Lung (tissue), 12 donors: ENCODE measurements around the gene MINDY3. TPM values are rescaled to one million over a fixed set of nuclear protein-coding genes. Genes with fewer than 3 reads are reported as not detected.
A peak's percentile ranks its signal among the peaks of the same experiment; 100 is the strongest.

Source experiments
- ATAC-seq: fragments of 200-7000 bp; cut with Tn5 transposase; one replicate; pipeline ENCODE4 v1.9.1; 2020; ENCODE audit warnings: moderate number of reproducible peaks; ENCODE audit not compliant: insufficient read depth, low FRiP score
- DNase-seq, 3 donors: peaks; one replicate each; pipeline ENCODE4 v3.0.0-alpha.2; 2013 to 2017
- H3K27ac ChIP-seq, 2 donors: one replicate each; pipeline ENCODE4 v1.5.1; 2013; ENCODE audit warnings: mild to moderate bottlenecking in 2 of 2, moderate library complexity in 2 of 2, control low read depth in 1 of 2, inconsistent platforms in 1 of 2, low read depth in 1 of 2, low read length in 1 of 2
- H3K27me3 ChIP-seq, 3 donors: one replicate each; pipeline ENCODE4 v1.5.1; 2013; ENCODE audit warnings: low read length in 2 of 3; ENCODE audit not compliant: control insufficient read depth in 3 of 3, insufficient read depth in 3 of 3
- H3K36me3 ChIP-seq, 4 donors: one replicate each; pipeline ENCODE4 v1.5.1; 2013; ENCODE audit warnings: low read length in 4 of 4, mild to moderate bottlenecking in 1 of 4, moderate library complexity in 1 of 4; ENCODE audit not compliant: control insufficient read depth in 4 of 4, insufficient read depth in 4 of 4
- H3K4me1 ChIP-seq, 5 donors: one replicate each; pipeline ENCODE4 v1.5.1; 2013; ENCODE audit warnings: low read length in 5 of 5, mild to moderate bottlenecking in 2 of 5, moderate library complexity in 1 of 5; ENCODE audit not compliant: control insufficient read depth in 5 of 5, insufficient read depth in 5 of 5
- H3K4me3 ChIP-seq: one replicate; pipeline ENCODE4 v1.5.1; 2013; ENCODE audit warnings: mild to moderate bottlenecking, control low read depth, moderate library complexity
- H3K9ac ChIP-seq, 2 donors: one replicate each; pipeline ENCODE4 v1.5.1; 2013; ENCODE audit warnings: low read length in 2 of 2, control low read depth in 1 of 2; ENCODE audit not compliant: insufficient read depth in 1 of 2
- H3K9me3 ChIP-seq, 4 donors: one replicate each; pipeline ENCODE4 v1.5.1; 2013; ENCODE audit warnings: low read length in 3 of 4, mild to moderate bottlenecking in 1 of 4, moderate library complexity in 1 of 4; ENCODE audit not compliant: control insufficient read depth in 4 of 4, insufficient read depth in 3 of 4
- WGBS, 2 donors: extraction: QIAGEN DNeasy Blood & Tissue Kit; methylation state at CpG; one replicate each; pipeline ENCODE4 v1.1.7; 2013; 5-methylcytosine and 5-hydroxymethylcytosine counted together
- polyA plus RNA-seq, 2 donors: library from polyadenylated mRNA; stranded (reverse); fragments of 200-250 nt; gene quantifications; one replicate each; pipeline ENCODE4 v1.2.1, GENCODE V29; 2013
- total RNA-seq, 2 donors: library from RNA; depleted of rRNA in 1 of 2; stranded (reverse); fragments of >200 nt in 1 of 2; gene quantifications; one replicate each; pipeline ENCODE4 v1.2.1, GENCODE V29; 2014 to 2021
- TF ChIP-seq, protein P1 (sequence below): IDR thresholded peaks from 2 replicates; pipeline ENCODE4 v1.5.1; 2012; ENCODE audit warnings: mild to moderate bottlenecking; ENCODE audit errors: control extremely low read depth, extremely low read depth
- donor health status: control.
- donor health status: control.
- donor health status: Bipolar disorder and iron deficiency.
- donor health status: healthy.
- donor health status: DM: yes; HTN: yes; CAD: no.

The MINDY3 gene
- total and polyA plus RNA-seq, 4 donors: 13.9 to 61.7 (median 24.6) TPM

- Histone ChIP-seq H3K9me3 (no peaks in the 10 kb centered on the region), H3K27me3 (no peaks in the 10 kb centered on the region), H3K4me1 (peaks cover 0 to 15% (median 3%) of the 10 kb centered on the region in 5 donors), H3K4me3 (no peak overlapping the region), H3K36me3 (peaks cover 0 to 9% (median 6%) of the 10 kb centered on the region in 4 donors), H3K27ac (no peak overlapping the region), H3K9ac (no peak overlapping the region)
- WGBS, 2 donors: 97% methylated on average over 5 of the region's 5 CpGs
- TF ChIP-seq, protein P1, sequence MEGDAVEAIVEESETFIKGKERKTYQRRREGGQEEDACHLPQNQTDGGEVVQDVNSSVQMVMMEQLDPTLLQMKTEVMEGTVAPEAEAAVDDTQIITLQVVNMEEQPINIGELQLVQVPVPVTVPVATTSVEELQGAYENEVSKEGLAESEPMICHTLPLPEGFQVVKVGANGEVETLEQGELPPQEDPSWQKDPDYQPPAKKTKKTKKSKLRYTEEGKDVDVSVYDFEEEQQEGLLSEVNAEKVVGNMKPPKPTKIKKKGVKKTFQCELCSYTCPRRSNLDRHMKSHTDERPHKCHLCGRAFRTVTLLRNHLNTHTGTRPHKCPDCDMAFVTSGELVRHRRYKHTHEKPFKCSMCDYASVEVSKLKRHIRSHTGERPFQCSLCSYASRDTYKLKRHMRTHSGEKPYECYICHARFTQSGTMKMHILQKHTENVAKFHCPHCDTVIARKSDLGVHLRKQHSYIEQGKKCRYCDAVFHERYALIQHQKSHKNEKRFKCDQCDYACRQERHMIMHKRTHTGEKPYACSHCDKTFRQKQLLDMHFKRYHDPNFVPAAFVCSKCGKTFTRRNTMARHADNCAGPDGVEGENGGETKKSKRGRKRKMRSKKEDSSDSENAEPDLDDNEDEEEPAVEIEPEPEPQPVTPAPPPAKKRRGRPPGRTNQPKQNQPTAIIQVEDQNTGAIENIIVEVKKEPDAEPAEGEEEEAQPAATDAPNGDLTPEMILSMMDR: no peak
- no peak for ATAC-seq
- no peak for DNase-seq
These were observed 66.6 kb downstream of the MINDY3 start for GRCh38 chr10:15793664-15794063.

DNA sequence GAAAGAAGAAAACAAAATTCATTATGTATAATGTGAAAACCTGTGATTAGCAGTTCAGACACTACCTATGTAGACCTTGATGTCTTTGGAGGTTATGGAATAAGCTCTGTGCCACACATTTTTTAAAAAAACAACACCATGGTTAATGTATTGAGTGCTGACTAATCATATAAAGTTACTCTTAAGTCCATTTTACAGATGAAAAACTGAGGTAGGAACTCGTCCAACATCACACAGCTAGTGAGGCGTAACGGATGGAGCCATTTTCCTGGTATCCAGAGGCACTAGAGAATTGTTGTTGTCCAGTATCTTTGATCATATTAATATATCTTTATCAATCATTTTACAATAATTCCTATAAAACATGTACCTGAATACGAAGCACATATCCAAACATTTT, 67.5 kb downstream of the MINDY3 start:
- Histone ChIP-seq H3K36me3 (peaks cover 0 to 9% (median 6%) of the 10 kb centered on the region in 4 donors), H3K9me3 (no peaks in the 10 kb centered on the region), H3K27ac (no peak overlapping the region), H3K4me3 (no peak overlapping the region), H3K4me1 (peaks cover 0 to 15% (median 3%) of the 10 kb centered on the region in 5 donors), H3K9ac (no peak overlapping the region), H3K27me3 (no peaks in the 10 kb centered on the region)
- DNase-seq (no peak), ATAC-seq (no peak)
- WGBS, 2 donors: 99% methylated on average over 4 of the region's 4 CpGs
- TF ChIP-seq, protein P1: no peak

DNA sequence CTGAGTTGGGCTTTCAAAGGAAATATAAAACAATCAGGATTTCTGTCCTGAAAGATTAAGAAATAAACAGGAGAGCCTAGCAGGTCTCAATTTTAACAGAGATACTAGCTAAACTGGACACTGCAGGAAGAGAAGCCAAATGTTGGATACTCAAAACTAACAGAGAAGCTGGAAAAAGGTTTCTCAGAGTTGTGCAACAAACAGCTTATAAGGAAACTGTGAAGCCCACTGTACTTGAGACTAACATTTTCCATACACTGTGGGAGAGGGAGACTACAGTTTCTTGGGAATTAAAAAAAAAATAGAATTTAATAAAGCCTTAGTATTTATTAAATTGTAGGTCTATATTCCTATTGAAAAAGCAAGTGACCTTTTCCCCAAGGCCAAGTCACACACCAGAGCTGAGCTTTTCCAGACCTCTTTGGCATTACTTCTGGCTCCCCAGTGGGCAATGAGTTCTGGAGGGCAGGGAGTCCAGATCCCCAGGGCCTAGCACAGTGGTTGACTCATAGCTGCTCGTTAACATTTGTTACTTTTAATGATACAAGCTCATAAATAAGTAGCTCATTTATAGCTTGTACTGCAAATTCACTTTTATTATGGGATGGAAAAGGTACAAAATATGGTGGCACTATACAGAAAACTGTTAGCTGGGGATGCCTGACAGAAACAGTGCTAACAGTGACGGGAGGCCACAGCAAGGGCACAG, 68.3 kb downstream of the MINDY3 start:
- peaks cover 0 to 13% (median 7%) of the 10 kb centered on the region in 4 donors for H3K36me3 ChIP-seq
- H3K27me3 ChIP-seq: no peaks in the 10 kb centered on the region
- H3K4me1 ChIP-seq: peaks cover 0 to 15% (median 3%) of the 10 kb centered on the region in 5 donors
- DNase-seq (peak in 2 of 3 donors; percentile 33 to 62), ATAC-seq (no peak)
- TF ChIP-seq, protein P1: no peak
- no peak overlapping the region for H3K9ac ChIP-seq
- H3K4me3 ChIP-seq: no peak overlapping the region
- H3K27ac ChIP-seq: peak overlapping the region in 1 of 2 donors; percentile 23
- no peaks in the 10 kb centered on the region for H3K9me3 ChIP-seq
- WGBS, 2 donors: 84 to 95% methylated on average over 2 of the region's 2 CpGs
